Right renal cortex interstitium (tissue), 3 donors: ENCODE data around the gene PRKCZ. TPM values are rescaled to one million over a fixed set of nuclear protein-coding genes. Genes with fewer than 3 reads are reported as not detected.
"Not testable (repeated sequence)": the region's sequence is repeated elsewhere in the genome, so short reads cannot be mapped to it uniquely, and the experiment has no call there.

Source experiments
- DNase-seq, 3 donors: peaks; one replicate each; pipeline ENCODE4 v3.0.0-alpha.2; 2013; ENCODE audit warnings: low read depth in 3 of 3, low spot score in 2 of 3
- polyA plus RNA-seq, 3 donors: library from polyadenylated mRNA; unstranded; fragments of 120-200 nt; gene quantifications; one replicate each; pipeline ENCODE4 v1.2.1, GENCODE V29; 2013; ENCODE audit not compliant: insufficient read length in 3 of 3

Gene PRKCZ
- polyA plus RNA-seq, 3 donors, result 33.6 to 36.8 (median 35.1) TPM

- no peak for DNase-seq
Measured at GRCh38 chr1:2130156-2130555, 79.9 kb downstream of the PRKCZ start.

- no peak for DNase-seq
Measured at GRCh38 chr1:2130871-2131289, 80.7 kb downstream of the PRKCZ start.

- DNase-seq, result no peak
Measured at GRCh38 chr1:2132222-2133038, 82.2 kb downstream of the PRKCZ start.

GRCh38 chr1:2133039-2133878 lies 83.0 kb downstream of the PRKCZ start:
- peak; percentile 92 to 93 (median 92) for DNase-seq

- no peak for DNase-seq
Measured at GRCh38 chr1:2133879-2134215, 83.6 kb downstream of the PRKCZ start.

GRCh38 chr1:2134266-2134620 lies 84.0 kb downstream of the PRKCZ start:
- DNase-seq, result no peak

GRCh38 chr1:2134621-2135307 lies 84.6 kb downstream of the PRKCZ start:
- DNase-seq, result no peak

- DNase-seq, result peak in 1 of 3 donors; percentile 68
Measured at GRCh38 chr1:2135441-2135841, 85.2 kb downstream of the PRKCZ start.

- no peak for DNase-seq
Measured at GRCh38 chr1:2135941-2136340, 85.7 kb downstream of the PRKCZ start.

- DNase-seq, result no peak
Measured at GRCh38 chr1:2136386-2137235, 86.4 kb downstream of the PRKCZ start.

- no peak for DNase-seq
Measured at GRCh38 chr1:2137257-2138121, 87.3 kb downstream of the PRKCZ start.

- DNase-seq, result not testable (repeated sequence)
Measured at GRCh38 chr1:2139156-2139555, 88.9 kb downstream of the PRKCZ start.

- DNase-seq, result no peak
Measured at GRCh38 chr1:2141025-2141424, 90.8 kb downstream of the PRKCZ start.

- DNase-seq, result no peak
Measured at GRCh38 chr1:2143814-2144500, 93.7 kb downstream of the PRKCZ start.

- no peak for DNase-seq
Measured at GRCh38 chr1:2144501-2145090, 94.4 kb downstream of the PRKCZ start.

GRCh38 chr1:2145946-2146835 lies 96.0 kb downstream of the PRKCZ start:
- DNase-seq, result no peak

- DNase-seq, result no peak
Measured at GRCh38 chr1:2146836-2147517, 96.8 kb downstream of the PRKCZ start.
